Kidney (tissue), 14 donors: Measurements from ENCODE around the gene MYMK. TPM values are rescaled to one million over a fixed set of nuclear protein-coding genes. Genes with fewer than 3 reads are reported as not detected.

Source experiments
- DNase-seq, 5 donors: peaks; one replicate each; pipeline ENCODE4 v3.0.0-alpha.2; 2013 to 2020
- FAIRE-seq: peaks from 2 replicates; lab custom pipeline; 2012; peaks lifted over from hg19 to GRCh38; lab: Jason Lieb, UNC
- H3K27ac ChIP-seq, 2 donors: one replicate each; pipeline ENCODE4 v1.7.0; 2013; ENCODE audit warnings: low read depth in 2 of 2, low read length in 2 of 2, inconsistent platforms in 1 of 2
- H3K27me3 ChIP-seq: one replicate; pipeline ENCODE4 v1.7.1; 2013; ENCODE audit warnings: low read length, inconsistent platforms; ENCODE audit not compliant: control insufficient read depth, insufficient read depth
- H3K36me3 ChIP-seq, 3 donors: one replicate each; pipeline versions ENCODE4 v1.7.0 to v1.7.1; 2013; ENCODE audit warnings: low read length in 3 of 3, control low read depth in 1 of 3, inconsistent platforms in 1 of 3; ENCODE audit not compliant: insufficient read depth in 3 of 3, control insufficient read depth in 2 of 3
- H3K4me1 ChIP-seq, 3 donors: one replicate each; pipeline versions ENCODE4 v1.7.0 to v1.7.1; 2013; ENCODE audit warnings: low read length in 3 of 3, inconsistent platforms in 1 of 3, low read depth in 1 of 3; ENCODE audit not compliant: control insufficient read depth in 2 of 3, insufficient read depth in 2 of 3
- H3K4me3 ChIP-seq, 3 donors: one replicate each; pipeline versions ENCODE4 v1.7.0 to v1.8.1; 2013; ENCODE audit warnings: low read length in 3 of 3, control low read depth in 1 of 3, inconsistent platforms in 1 of 3
- H3K9ac ChIP-seq, 3 donors: one replicate each; pipeline versions ENCODE4 v1.7.0 to v1.7.1; 2013; ENCODE audit warnings: low read length in 3 of 3, control low read depth in 1 of 3, inconsistent platforms in 1 of 3
- H3K9me3 ChIP-seq, 3 donors: one replicate each; pipeline versions ENCODE4 v1.7.0 to v1.7.1; 2013; ENCODE audit warnings: low read length in 3 of 3, control low read depth in 1 of 3, inconsistent platforms in 1 of 3; ENCODE audit not compliant: control insufficient read depth in 2 of 3, insufficient read depth in 1 of 3
- intact Hi-C: fragments of 100-400 bp; cut with DNase I; formaldehyde crosslinking; loops from one replicate; pipeline ENCODE4 v1.11.1; 2022
- polyA plus RNA-seq: library from polyadenylated mRNA; stranded (reverse); fragments of 350-450 nt; fragmentation: Illumina TruSeq; extraction: RNeasy Lipid Tissue Mini Kit (QIAGEN cat#74804); gene quantifications from one replicate; pipeline ENCODE4 v1.2.3, GENCODE V29; 2014; ENCODE audit warnings: low read depth, low replicate concordance; ENCODE audit not compliant: insufficient read depth
- total RNA-seq: library from RNA; stranded (reverse); fragmentation: NEBNext Ultra II Directional; extraction: Animal tissue kit (Norgen Biotek cat#: 25700); gene quantifications from one replicate; pipeline ENCODE4 v1.2.1, GENCODE V29; 2021
- TF ChIP-seq, protein P1 (sequence below): IDR thresholded peaks from 3 replicates; pipeline ENCODE4 v1.5.1; 2012; ENCODE audit warnings: mild to moderate bottlenecking, moderate library complexity, borderline replicate concordance; ENCODE audit not compliant: insufficient read depth; ENCODE audit errors: extremely low read depth
- donor health status: control.
- donor health status: control.
- donor health status: control.
- donor health status: control.
- donor health status: control.
- donor health status: DM: yes; HTN: yes; CAD: no.
- donor health status: Normal renal cell carcinoma (clear cell type).

MYMK gene
- total and polyA plus RNA-seq, 2 donors from 2014 or later, result not detected

DNA sequence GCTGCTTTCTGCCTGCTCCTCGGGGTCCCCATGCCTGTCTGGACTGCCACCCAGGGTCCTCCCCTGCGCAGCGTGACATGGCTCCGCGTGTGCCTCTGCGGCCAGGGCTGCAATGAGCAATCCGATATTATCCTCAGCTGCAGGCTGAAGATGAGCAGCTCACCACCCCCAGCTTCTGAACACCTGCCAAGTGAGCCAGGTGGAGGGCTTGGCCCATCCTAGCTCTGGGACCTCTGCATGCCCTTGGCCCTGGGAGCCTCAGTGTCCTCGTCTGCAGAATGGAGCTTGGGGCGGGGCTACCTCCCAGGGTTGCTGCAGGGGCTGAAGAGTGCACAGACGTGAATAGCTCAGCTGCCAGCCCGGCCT is 4.1 kb upstream of the MYMK start:
- Histone ChIP-seq H3K4me3 (no peak overlapping the region), H3K9me3 (no peaks in the 10 kb centered on the region), H3K4me1 (peaks cover 5 to 45% (median 25%) of the 10 kb centered on the region in 3 donors), H3K36me3 (no peaks in the 10 kb centered on the region), H3K27me3 (no peaks in the 10 kb centered on the region), H3K9ac (no peak overlapping the region), H3K27ac (no peak overlapping the region)
- TF ChIP-seq, protein P1, sequence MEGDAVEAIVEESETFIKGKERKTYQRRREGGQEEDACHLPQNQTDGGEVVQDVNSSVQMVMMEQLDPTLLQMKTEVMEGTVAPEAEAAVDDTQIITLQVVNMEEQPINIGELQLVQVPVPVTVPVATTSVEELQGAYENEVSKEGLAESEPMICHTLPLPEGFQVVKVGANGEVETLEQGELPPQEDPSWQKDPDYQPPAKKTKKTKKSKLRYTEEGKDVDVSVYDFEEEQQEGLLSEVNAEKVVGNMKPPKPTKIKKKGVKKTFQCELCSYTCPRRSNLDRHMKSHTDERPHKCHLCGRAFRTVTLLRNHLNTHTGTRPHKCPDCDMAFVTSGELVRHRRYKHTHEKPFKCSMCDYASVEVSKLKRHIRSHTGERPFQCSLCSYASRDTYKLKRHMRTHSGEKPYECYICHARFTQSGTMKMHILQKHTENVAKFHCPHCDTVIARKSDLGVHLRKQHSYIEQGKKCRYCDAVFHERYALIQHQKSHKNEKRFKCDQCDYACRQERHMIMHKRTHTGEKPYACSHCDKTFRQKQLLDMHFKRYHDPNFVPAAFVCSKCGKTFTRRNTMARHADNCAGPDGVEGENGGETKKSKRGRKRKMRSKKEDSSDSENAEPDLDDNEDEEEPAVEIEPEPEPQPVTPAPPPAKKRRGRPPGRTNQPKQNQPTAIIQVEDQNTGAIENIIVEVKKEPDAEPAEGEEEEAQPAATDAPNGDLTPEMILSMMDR, result no peak
- DNase-seq (no peak), FAIRE-seq (no peak)
- intact Hi-C loops, result no loop called here

DNA sequence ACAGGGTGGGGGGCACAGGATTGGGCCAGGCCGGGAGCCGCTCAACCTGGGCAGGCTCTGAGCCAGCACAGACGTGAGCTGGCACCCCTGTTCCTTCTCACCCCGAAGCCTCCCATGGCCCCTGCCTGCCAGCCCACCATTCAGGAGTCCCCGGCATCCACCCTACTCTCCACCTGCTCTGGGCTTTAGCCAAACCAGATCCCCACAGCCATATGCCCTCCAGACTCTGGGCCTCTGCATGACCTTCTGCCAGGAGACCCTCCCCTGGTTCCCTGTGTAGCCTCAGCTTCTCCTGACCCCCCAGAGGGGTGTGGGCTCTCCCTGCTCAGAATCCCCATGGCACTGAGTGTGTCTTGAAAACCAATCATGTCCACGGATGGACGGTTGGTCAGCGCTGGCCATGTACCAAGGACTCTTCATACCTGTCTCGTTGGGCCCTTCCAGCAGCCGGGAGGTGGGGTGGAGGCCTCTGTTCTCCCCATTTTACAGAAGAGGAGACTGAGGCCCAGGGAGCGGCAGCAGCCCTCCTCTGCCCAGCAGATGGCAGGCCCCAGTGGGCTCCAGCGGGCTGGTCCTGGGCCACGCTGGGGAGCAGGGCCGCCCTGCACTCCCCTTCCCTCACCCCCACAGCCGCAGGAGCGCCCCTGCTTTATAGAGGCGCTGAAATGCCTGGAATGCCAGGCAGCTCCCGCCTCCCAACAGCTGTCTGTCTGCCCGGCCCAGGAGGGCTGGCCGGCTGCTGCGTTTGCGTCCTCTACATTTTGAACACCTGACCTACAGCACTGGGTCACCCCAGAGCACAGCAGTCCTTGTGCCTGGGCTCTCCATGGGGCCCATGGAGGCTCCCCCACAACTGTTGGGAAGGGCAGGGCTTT is 3.5 kb upstream of the MYMK start:
- FAIRE-seq, result no peak

DNA sequence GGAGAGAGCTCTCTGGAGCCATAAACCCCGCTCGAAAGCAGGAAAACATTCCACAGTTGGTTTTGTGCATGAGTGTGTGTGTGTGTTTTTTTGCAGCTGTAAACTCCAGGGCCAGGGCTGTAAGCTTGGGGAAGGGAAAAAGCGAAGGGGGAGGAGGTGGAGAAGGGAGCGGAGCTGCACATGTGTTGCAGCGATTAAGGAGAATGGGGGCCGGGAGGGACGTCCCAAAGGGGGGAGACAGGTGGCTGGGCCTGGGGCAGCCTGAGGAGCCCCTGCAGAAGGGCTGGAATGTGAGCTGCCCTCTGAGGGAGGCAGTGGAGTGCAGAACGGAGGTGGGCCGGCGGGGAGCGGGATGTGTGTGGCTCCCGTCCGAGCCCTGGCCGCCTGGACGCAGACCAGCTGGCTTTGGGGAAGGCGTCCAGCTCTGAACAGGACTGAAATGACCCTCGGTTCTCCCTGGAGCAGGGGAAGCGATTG is 2.7 kb upstream of the MYMK start:
- no peak for FAIRE-seq
- no peak overlapping the region for H3K4me3 ChIP-seq
- TF ChIP-seq, protein P1, result no peak
- H3K9me3 ChIP-seq, result no peaks in the 10 kb centered on the region
- intact Hi-C loops, result no loop called here
- no peak overlapping the region for H3K9ac ChIP-seq
- H3K27me3 ChIP-seq, result no peaks in the 10 kb centered on the region
- H3K4me1 ChIP-seq, result peaks cover 5 to 36% (median 18%) of the 10 kb centered on the region in 3 donors
- DNase-seq, result peak; percentile 78 to 91 (median 85)
- H3K36me3 ChIP-seq, result no peaks in the 10 kb centered on the region
- peak overlapping the region in 1 of 2 donors; percentile 32 for H3K27ac ChIP-seq

More for the DNA sequence above, 3.5 kb upstream of the MYMK start:
- TF ChIP-seq, protein P1, result no peak
- Histone ChIP-seq H3K4me3 (no peak overlapping the region), H3K36me3 (no peaks in the 10 kb centered on the region), H3K4me1 (peaks cover 5 to 42% (median 23%) of the 10 kb centered on the region in 3 donors), H3K9me3 (no peaks in the 10 kb centered on the region), H3K27me3 (no peaks in the 10 kb centered on the region), H3K27ac (peak overlapping the region in 1 of 2 donors; percentile 51), H3K9ac (no peak overlapping the region)
- intact Hi-C loops, result no loop called here
- DNase-seq, result peak in 2 of 5 donors; percentile 38 to 50
